GM18858 (cell line): Measurements from ENCODE around the gene ITPKC.

Experiments used
- ATAC-seq: cut with Tn5 transposase; IDR thresholded peaks from one replicate; pipeline ENCODE4 v1.9.1; 2021; ENCODE audit not compliant: unreplicated experiment

Gene ITPKC

DNA sequence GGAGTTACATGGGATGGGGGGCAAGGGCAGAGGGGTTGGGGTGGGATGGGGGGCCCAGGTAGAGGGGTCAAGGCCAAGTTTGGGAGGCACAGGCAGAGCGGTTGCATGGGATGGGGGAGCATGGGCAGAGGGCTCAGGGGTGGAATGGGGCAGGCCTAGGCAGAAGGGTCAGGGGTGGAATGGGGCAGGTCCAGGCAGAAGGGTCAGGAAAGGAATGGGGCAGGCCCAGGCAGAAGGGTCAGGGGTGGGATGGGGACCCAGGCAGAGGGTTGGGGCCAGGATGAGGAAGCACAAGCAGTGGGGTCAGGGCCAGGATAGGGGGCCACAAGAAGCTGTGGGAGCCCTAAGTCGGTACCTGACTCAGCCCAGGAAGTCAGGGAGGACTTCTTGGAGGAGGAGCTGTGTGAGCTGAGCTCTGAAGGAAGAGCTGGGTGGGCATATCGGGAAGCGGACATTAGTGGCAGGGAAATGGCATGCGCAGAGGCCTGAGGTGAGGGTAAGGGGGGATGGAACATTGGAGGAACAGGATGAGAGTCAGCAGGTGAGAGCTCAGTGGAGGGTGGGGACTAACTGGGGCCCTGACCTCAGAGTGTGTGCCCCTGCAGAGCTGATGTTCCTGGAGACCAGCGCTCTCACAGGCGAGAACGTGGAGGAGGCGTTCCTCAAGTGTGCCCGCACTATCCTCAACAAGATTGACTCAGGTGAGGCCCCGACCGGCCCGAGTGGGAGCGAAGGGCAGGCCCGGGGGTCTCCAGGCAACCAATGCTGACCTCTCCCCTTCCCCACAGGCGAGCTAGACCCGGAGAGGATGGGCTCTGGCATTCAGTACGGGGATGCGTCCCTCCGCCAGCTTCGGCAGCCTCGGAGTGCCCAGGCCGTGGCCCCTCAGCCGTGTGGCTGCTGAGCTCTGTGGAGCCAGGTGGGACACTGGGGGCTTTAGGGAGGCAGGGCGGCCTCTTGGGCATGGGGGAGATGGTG, 69.4 kb downstream of the ITPKC start:
- no peak for ATAC-seq
